ENCODE results near the gene ISCU.

DNA sequence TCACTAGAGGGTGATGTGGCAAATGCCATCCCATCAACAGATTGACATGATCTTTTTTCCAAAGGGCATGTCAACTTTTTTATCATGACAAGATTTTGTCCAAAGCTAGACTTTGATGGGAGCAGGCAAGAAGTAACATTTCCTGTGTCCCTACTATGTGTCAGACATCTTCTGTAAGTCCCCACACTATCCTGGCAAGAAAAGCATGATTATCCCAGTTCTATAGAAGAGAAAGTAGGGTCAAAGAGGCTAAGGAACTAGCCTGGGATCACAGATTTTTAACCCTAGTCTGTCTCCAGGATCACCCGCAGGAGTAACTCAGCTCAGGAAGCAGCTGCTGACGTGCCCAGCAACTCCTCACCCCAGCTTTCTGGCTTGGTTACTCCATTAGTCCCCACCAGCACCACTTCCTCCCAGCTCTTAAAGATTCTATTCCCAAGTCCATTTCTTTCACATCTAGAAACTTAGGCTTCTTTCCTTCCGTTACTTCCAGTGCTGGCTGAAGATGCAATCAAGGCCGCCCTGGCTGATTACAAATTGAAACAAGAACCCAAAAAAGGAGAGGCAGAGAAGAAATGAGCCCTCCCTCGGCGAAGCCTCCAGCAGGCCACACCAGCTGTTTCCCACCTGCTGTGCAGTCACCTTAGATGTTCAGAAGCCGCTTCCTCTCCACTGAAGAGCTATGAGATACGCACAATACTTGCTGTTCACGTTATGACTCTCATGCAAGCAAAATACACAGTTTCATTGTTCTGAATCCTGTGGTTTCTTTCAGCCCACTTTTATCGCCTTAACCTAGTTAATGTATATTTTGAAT is 6.2 kb downstream of the ISCU start:
- TF ChIP-seq CTCF (IDR thresholded peaks at IDR 0.05) (no peak), MAX (IDR thresholded peaks at IDR 0.05; ENCODE audit: low read depth) (no peak), TAF1 (IDR thresholded peaks at IDR 0.05; ENCODE audit: borderline replicate concordance, low read depth, low read length) (no peak), EP300 (IDR thresholded peaks at IDR 0.05; ENCODE audit: borderline replicate concordance in 1 of 2, low read depth in 1 of 2, low read length in 1 of 2) (no peak), SIN3A (IDR thresholded peaks at IDR 0.05; ENCODE audit: borderline replicate concordance, low read depth, low read length) (no peak), SMC3 (IDR thresholded peaks at IDR 0.05; ENCODE audit: low read depth, low read length) (no peak), EZH2phosphoT487 (IDR thresholded peaks at IDR 0.05; ENCODE audit: borderline replicate concordance, low read depth) (no peak), TEAD4 (IDR thresholded peaks at IDR 0.05; ENCODE audit: borderline replicate concordance, insufficient read depth) (no peak)
- TF ChIP-seq, protein P1, sequence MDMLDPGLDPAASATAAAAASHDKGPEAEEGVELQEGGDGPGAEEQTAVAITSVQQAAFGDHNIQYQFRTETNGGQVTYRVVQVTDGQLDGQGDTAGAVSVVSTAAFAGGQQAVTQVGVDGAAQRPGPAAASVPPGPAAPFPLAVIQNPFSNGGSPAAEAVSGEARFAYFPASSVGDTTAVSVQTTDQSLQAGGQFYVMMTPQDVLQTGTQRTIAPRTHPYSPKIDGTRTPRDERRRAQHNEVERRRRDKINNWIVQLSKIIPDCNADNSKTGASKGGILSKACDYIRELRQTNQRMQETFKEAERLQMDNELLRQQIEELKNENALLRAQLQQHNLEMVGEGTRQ (IDR thresholded peaks at IDR 0.05; ENCODE audit: borderline replicate concordance, low read depth, low read length), result no peak

Measured in SK-N-SH (cell line).